Activated T-helper 1 cell treated with anti-CD3 and anti-CD28 coated beads, Interleukin-12 subunit alpha, Interleukin-12 subunit beta, Interleukin-2, Interleukin-4 antibody, amounts not matched to agents 30 ng/mL and 10 ng/mL and 1 ng/mL, durations not matched to agents 14 hours and 24 hours and 36 hours (primary cell): Measurements from ENCODE around the gene OR2T10. TPM values are rescaled to one million over a fixed set of nuclear protein-coding genes. Genes with fewer than 3 reads are reported as not detected.
"Not testable (repeated sequence)": the region's sequence is repeated elsewhere in the genome, so short reads cannot be mapped to it uniquely, and the experiment has no call there.

Source experiments
- DNase-seq: peaks from one replicate; pipeline ENCODE4 v3.0.0; 2021; ENCODE audit warnings: low spot score
- H3K27ac Mint-ChIP-seq: one replicate; pipeline ENCODE4 v1.8.0; 2021; ENCODE audit warnings: mild to moderate bottlenecking, mixed read lengths
- H3K27me3 Mint-ChIP-seq: one replicate; pipeline ENCODE4 v1.8.0; 2022; ENCODE audit warnings: mild to moderate bottlenecking, moderate library complexity, mixed read lengths; ENCODE audit not compliant: insufficient read depth
- H3K36me3 Mint-ChIP-seq: one replicate; pipeline ENCODE4 v1.8.0; 2021; ENCODE audit warnings: low read depth, mixed read lengths
- H3K4me1 Mint-ChIP-seq: one replicate; pipeline ENCODE4 v1.8.0; 2021; ENCODE audit warnings: low read depth, mixed read lengths
- H3K4me3 Mint-ChIP-seq: one replicate; pipeline ENCODE4 v1.8.0; 2021; ENCODE audit warnings: mild to moderate bottlenecking, moderate library complexity, mixed read lengths
- H3K9me3 Mint-ChIP-seq: one replicate; pipeline ENCODE4 v1.8.0; 2021; ENCODE audit warnings: mixed read lengths
- intact Hi-C: fragments of 100-400 bp; cut with micrococcal nuclease; formaldehyde crosslinking; loops from one replicate; pipeline ENCODE4 v1.15.1; 2024
- total RNA-seq: library from RNA; stranded (reverse); gene quantifications from 2 replicates; pipeline ENCODE4 v1.2.3, GENCODE V29; 2022

OR2T10 gene, protein sequence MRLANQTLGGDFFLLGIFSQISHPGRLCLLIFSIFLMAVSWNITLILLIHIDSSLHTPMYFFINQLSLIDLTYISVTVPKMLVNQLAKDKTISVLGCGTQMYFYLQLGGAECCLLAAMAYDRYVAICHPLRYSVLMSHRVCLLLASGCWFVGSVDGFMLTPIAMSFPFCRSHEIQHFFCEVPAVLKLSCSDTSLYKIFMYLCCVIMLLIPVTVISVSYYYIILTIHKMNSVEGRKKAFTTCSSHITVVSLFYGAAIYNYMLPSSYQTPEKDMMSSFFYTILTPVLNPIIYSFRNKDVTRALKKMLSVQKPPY
- total RNA-seq: not detected in 2 replicates

DNA sequence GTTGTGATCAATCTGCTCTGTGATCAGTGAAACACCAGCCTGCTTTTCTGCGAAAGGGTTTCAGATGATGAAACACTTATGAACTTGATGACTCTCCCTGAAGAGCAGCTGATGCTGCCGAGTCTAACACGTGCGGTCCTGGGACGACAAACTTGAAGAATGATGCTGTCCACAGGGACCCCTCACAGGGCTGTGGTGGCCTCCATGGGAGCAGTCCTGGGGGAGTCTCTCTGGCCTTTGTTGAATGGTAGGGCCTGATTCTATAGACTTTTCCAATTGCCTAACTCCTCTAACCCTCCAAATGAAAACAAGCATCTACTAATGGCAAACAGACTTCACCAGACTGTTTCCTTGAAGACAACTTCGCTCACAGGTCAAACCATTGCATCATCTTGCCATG lies at the start of gene OR2T10:
Gene OR2T10 (minus strand): TSS at position 112 of the 400 bp plus-strand sequence. CDS start 3,932 bp downstream, outside the sequence.
- intact Hi-C loops: no loop called here
- no peak within 1 kb of the TSS for H3K27ac Mint-ChIP-seq
- no peaks in the 10 kb centered on the region for H3K36me3 Mint-ChIP-seq
- H3K9me3 Mint-ChIP-seq: no peaks in the 10 kb centered on the region
- peaks cover 5% of the 10 kb centered on the region for H3K4me1 Mint-ChIP-seq
- no peak within 1 kb of the TSS for H3K4me3 Mint-ChIP-seq
- no peaks in the 10 kb centered on the region for H3K27me3 Mint-ChIP-seq
- DNase-seq: no peak

DNA sequence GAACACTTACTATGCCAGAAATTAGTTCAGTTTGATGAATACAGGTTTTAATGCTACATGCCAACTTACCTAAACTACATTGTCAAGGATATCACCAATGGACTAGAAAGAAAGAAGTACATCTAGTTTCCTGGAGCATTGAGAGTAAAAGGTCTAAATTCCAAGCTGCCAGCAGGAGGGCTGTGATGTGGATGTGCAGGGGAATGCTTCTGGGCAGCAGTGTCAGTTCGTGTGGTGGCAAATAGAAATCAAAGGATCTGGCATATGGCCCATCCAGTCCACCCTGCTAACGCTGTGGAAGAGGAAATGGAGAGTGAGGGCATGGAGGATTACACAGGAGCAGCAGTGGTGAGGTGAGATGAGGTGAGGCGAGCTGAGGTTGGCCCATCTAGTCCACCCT lies 47.7 kb upstream of the OR2T10 start, which contains the start of gene OR2T35:
Gene OR2T35 (minus strand): TSS at position 101 of the 400 bp plus-strand sequence. CDS start 6,020 bp downstream, outside the sequence.
- DNase-seq, H3K36me3 Mint-ChIP-seq, H3K27ac Mint-ChIP-seq, intact Hi-C loops, H3K9me3 Mint-ChIP-seq, H3K4me3 Mint-ChIP-seq, H3K4me1 Mint-ChIP-seq, H3K27me3 Mint-ChIP-seq: not testable (repeated sequence)

DNA sequence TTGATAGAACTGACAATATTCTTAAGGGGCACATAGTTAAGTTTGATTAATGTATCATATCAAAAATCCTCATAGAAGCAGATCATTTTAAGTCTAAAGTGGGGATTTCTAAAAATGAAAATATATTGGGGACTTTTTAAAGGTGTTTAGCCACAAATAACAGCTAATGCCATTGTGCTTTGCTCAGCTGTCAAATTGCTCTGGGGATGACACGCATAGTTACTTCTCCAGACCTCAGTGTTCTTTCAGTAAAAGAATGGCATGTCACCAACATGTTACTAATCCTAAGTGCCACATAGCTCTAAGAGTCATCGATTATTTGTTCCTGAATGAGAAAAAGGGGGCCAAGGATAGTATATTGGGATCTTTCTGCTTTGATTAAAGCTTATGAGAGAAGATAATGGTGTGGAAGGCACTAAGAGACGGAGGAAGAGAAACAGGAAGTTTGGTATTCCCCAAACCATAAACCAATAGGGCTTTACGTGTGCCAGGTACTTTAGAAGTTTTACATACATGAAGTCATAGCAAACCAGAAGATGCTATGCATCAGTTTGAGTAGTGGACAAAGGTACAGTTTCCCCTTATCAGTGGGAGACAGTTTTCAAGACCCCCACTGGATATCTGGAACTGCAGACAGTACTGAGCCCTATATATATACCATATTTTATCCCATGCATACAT lies 45.6 kb upstream of the OR2T10 start:
- DNase-seq, H3K27me3 Mint-ChIP-seq, H3K4me3 Mint-ChIP-seq, H3K9me3 Mint-ChIP-seq, intact Hi-C loops, H3K4me1 Mint-ChIP-seq, H3K36me3 Mint-ChIP-seq, H3K27ac Mint-ChIP-seq: not testable (repeated sequence)

GRCh38 chr1:248641583-248641982 lies 44.1 kb upstream of the OR2T10 start:
- H3K4me1 Mint-ChIP-seq, H3K36me3 Mint-ChIP-seq, H3K9me3 Mint-ChIP-seq, H3K27ac Mint-ChIP-seq, DNase-seq, H3K27me3 Mint-ChIP-seq, intact Hi-C loops, H3K4me3 Mint-ChIP-seq: not testable (repeated sequence)

GRCh38 chr1:248640906-248641305 lies 43.4 kb upstream of the OR2T10 start:
- H3K27me3 Mint-ChIP-seq, H3K36me3 Mint-ChIP-seq, H3K27ac Mint-ChIP-seq, H3K4me3 Mint-ChIP-seq, DNase-seq, intact Hi-C loops, H3K9me3 Mint-ChIP-seq, H3K4me1 Mint-ChIP-seq: not testable (repeated sequence)

DNA sequence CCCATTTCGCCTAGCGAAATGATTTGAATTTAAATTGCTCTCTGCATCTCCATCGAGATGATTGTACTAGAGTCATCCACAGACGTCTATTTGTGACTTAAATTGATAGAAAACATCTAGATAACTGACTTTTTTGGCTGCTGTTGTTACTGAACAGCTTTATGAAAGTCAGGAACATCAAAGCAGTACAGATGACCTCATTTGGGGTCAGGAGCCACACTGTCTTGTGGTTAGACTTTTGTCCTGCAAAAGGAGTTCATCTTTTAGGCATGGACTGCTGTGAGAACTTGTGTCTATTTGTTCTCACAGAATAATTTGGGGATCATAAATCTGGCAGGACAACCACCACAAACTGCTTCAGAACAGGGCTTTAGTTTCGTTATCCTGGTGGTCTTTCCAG lies 42.2 kb upstream of the OR2T10 start:
- H3K27ac Mint-ChIP-seq, H3K4me1 Mint-ChIP-seq, H3K4me3 Mint-ChIP-seq, intact Hi-C loops, H3K9me3 Mint-ChIP-seq, DNase-seq, H3K36me3 Mint-ChIP-seq, H3K27me3 Mint-ChIP-seq: not testable (repeated sequence)

GRCh38 chr1:248636612-248637011 lies 39.1 kb upstream of the OR2T10 start:
- H3K4me1 Mint-ChIP-seq, intact Hi-C loops, H3K4me3 Mint-ChIP-seq, H3K27me3 Mint-ChIP-seq, H3K9me3 Mint-ChIP-seq, H3K27ac Mint-ChIP-seq, H3K36me3 Mint-ChIP-seq, DNase-seq: not testable (repeated sequence)

DNA sequence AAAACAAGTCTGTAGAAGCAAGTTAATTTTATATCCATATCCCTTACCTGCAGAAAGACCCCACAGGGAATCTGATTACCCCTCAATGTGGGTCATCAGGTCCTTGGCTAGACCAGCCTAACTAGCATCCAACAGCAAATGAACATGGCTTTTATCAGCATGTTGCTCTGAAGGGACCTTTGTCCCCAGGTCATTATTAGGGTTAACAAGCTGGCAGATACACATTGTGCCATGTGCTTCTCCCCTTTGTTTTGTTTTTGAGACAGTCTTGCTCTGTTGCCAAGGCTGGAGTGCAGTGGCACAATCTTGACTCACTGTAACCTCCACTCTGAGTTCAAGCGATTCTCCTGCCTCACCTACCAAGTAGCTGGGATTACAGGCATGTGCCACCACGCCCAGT lies 37.5 kb upstream of the OR2T10 start, which contains the start of gene OR2T11:
Gene OR2T11 (minus strand): TSS at position 101 of the 400 bp plus-strand sequence. CDS start 7,963 bp downstream, outside the sequence.
- H3K9me3 Mint-ChIP-seq, intact Hi-C loops: not testable (repeated sequence)

DNA sequence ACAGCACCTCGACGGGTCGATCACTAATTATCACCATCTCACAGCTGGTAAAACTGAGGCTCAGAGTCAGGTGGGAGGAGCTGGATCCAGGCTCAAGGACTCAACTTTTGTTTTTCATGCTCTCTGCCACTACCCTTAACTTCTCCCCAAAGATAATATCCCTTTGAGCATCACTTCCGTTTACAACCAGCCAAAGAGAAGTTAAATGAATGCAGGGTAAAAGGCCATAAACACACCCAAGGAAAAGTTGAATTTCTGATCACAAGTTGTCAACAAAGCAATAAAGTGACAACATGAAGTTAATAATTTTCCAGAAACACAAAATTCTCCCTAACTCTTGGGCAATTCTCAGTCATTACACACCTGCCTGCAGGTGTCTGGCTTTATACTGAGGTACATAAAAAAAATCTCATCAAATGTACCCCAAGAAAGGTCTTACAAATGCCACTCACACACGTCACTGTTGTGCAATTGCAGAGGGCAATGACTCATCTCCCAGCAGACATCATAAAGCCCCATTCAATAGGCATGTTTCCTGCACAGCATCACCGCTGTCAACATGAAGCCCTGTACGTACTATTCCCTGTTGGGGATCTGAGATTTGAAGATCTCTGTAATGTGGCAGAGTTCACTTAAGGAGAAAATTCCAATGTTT lies 34.0 kb upstream of the OR2T10 start:
- intact Hi-C loops: no loop called here
- no peaks in the 10 kb centered on the region for H3K4me1 Mint-ChIP-seq
- H3K9me3 Mint-ChIP-seq: no peaks in the 10 kb centered on the region
- no peak for DNase-seq
- H3K4me3 Mint-ChIP-seq: no peak overlapping the region
- no peaks in the 10 kb centered on the region for H3K27me3 Mint-ChIP-seq
- H3K27ac Mint-ChIP-seq: no peak overlapping the region
- H3K36me3 Mint-ChIP-seq: no peaks in the 10 kb centered on the region

More for the DNA sequence above, 37.5 kb upstream of the OR2T10 start, which contains the start of gene OR2T11:
- not testable (repeated sequence) for H3K4me3 Mint-ChIP-seq, DNase-seq, H3K27ac Mint-ChIP-seq, H3K36me3 Mint-ChIP-seq, H3K27me3 Mint-ChIP-seq, H3K4me1 Mint-ChIP-seq

DNA sequence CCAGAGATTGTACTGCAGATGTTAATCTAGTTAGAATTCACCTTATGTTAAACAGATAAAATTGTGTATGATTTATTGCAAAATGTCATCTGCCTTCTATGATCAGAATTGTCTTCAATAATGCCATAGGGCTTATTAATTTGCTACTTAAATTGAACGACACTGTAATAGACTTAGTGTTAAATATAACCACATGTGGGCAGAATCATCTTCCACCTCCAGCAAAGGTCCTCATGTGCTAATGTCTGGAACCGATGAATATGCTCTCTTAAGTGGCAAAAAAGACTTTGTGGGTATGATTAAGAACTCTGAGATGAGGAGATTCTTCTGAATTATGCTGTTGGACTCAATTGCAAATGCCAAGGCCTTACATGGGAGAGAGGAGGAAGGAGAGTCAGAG lies 33.1 kb upstream of the OR2T10 start:
- Mint-ChIP-seq H3K4me3 (no peak overlapping the region), H3K27me3 (no peaks in the 10 kb centered on the region), H3K27ac (no peak overlapping the region), H3K9me3 (no peaks in the 10 kb centered on the region), H3K36me3 (no peaks in the 10 kb centered on the region), H3K4me1 (no peaks in the 10 kb centered on the region)
- intact Hi-C loops: no loop called here
- DNase-seq: no peak

DNA sequence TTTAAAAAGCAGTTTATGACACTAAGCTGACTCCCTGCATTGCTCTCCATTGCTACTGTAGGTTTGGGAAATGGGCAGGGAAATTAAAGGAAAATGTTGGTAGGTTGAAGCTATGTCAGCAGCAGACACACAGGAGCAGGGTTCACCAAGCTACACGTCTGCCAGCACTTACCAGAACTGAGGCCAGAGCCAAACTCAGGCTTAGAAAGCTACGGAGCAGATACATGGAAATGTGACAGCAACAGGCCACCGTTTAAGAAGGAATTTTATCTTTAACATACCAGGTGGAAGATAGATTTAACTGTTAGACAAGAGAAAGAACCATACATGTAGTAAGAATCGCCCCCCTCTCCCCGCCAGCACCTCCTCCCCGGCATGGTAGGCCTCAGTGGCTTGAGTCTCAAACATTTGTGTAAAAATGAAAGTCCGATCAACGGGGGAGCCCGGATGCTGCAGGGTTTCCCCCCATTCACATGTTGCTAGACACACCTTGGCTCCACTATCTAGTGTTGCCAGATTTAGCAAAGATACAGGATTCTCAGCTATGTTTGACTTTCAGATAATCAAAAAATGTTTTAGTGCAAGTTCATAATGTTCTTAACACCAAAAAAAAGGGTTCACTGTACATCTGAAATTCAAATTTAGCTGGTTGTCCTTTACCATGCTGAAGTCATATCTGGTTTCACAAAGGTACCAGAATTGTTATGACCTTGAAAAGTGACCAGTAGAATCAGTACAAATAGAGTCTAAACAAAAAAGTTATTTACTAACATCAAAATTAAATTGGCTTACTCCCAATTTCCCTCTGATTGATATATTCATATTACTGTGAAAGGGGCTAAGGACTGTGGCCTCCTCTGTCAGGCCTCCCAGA lies 30.7 kb upstream of the OR2T10 start:
- intact Hi-C loops: no loop called here
- Mint-ChIP-seq H3K4me1 (no peaks in the 10 kb centered on the region), H3K9me3 (no peaks in the 10 kb centered on the region), H3K27ac (no peak overlapping the region), H3K27me3 (no peaks in the 10 kb centered on the region), H3K36me3 (no peaks in the 10 kb centered on the region), H3K4me3 (no peak overlapping the region)
- DNase-seq: no peak

- intact Hi-C loops: no loop called here
- Mint-ChIP-seq H3K27ac (no peak overlapping the region), H3K36me3 (no peaks in the 10 kb centered on the region), H3K9me3 (no peaks in the 10 kb centered on the region), H3K27me3 (no peaks in the 10 kb centered on the region), H3K4me3 (no peak overlapping the region), H3K4me1 (no peaks in the 10 kb centered on the region)
- no peak for DNase-seq
Observed at GRCh38 chr1:248625971-248626370, 28.5 kb upstream of the OR2T10 start.
